PC-9 (cell line): ENCODE results near the gene SLC41A3. TPM values are rescaled to one million over a fixed set of nuclear protein-coding genes. Genes with fewer than 3 reads are reported as not detected.

Experiments
- BruUV-seq: library from RNA; stranded (reverse); fragments of 400-500 nt; replicated peaks from 2 replicates; lab custom pipeline; 2021; lab: Mats Ljungman, UMichigan
- CTCF ChIA-PET: fragments of 300-600 bp; sonication (Branson Sonifier 250); formaldehyde crosslinking; loops from one replicate; lab custom pipeline; 2022; ENCODE audit warnings: antibody characterized with exemption; lab: Charles Lee
- POLR2A ChIA-PET: fragments of 300-600 bp; sonication (Branson Sonifier 250); formaldehyde crosslinking; loops from one replicate; lab custom pipeline; 2022; ENCODE audit warnings: antibody characterized with exemption; ENCODE audit not compliant: unreplicated experiment; lab: Charles Lee
- DNase-seq, 2 experiments: peaks; one replicate each; pipeline versions ENCODE4 v3.0.0 to v3.0.0-alpha.2; 2015 to 2022; ENCODE audit warnings: mixed read lengths in 1 of 2
- H2AFZ ChIP-seq: fragments of 200-600 bp; sonication (generic); 2 replicates; pipeline ENCODE4 v1.8.1; 2017; ENCODE audit warnings: antibody characterized with exemption
- H3F3A ChIP-seq: fragments of 200-600 bp; sonication (generic); 2 replicates; pipeline ENCODE4 v1.8.1; 2017; ENCODE audit warnings: antibody characterized with exemption, mild to moderate bottlenecking, low read depth; ENCODE audit not compliant: insufficient read depth
- H3K27ac ChIP-seq: fragments of 200-600 bp; sonication (generic); 2 replicates; pipeline ENCODE4 v1.6.1; 2016; ENCODE audit warnings: mixed run types
- H3K27me3 ChIP-seq: fragments of 200-600 bp; sonication (generic); 2 replicates; pipeline ENCODE4 v1.6.1; 2016; ENCODE audit warnings: low read depth, mixed run types; ENCODE audit not compliant: insufficient read depth
- H3K36me3 ChIP-seq: fragments of 200-600 bp; sonication (generic); 2 replicates; pipeline ENCODE4 v1.6.1; 2016; ENCODE audit warnings: low read depth, mixed run types
- H3K4me1 ChIP-seq: fragments of 200-600 bp; sonication (generic); replicated peaks from 2 replicates; pipeline ENCODE4 v1.6.1; 2016; ENCODE audit warnings: mixed run types; ENCODE audit not compliant: insufficient read depth
- H3K4me2 ChIP-seq: fragments of 200-600 bp; sonication (generic); 2 replicates; pipeline ENCODE4 v1.6.1; 2017; ENCODE audit warnings: mixed run types
- H3K4me3 ChIP-seq: fragments of 200-600 bp; sonication (generic); 2 replicates; pipeline ENCODE4 v1.6.1; 2016; ENCODE audit warnings: mixed run types
- H3K79me2 ChIP-seq: fragments of 200-600 bp; sonication (generic); 2 replicates; pipeline ENCODE4 v1.6.1; 2017; ENCODE audit warnings: low read depth, mixed run types
- H3K9me2 ChIP-seq: fragments of 200-600 bp; sonication (generic); 2 replicates; pipeline ENCODE4 v1.8.1; 2017; ENCODE audit warnings: mild to moderate bottlenecking; ENCODE audit not compliant: insufficient read depth
- H3K9me3 ChIP-seq: fragments of 200-600 bp; sonication (generic); 2 replicates; pipeline ENCODE4 v1.8.1; 2016; ENCODE audit warnings: low read depth; ENCODE audit not compliant: insufficient read depth
- H4K20me1 ChIP-seq: fragments of 200-600 bp; sonication (generic); 2 replicates; pipeline ENCODE4 v1.8.1; 2017; ENCODE audit not compliant: insufficient read depth
- CTCF ChIP-seq: fragments of 200-600 bp; sonication (generic); conservative IDR thresholded peaks from 2 replicates; pipeline ENCODE4 v1.6.1; 2017; ENCODE audit warnings: mixed run types, antibody characterized with exemption, mild to moderate bottlenecking, moderate library complexity
- EZH2 ChIP-seq: fragments of 200-600 bp; sonication (generic); IDR thresholded peaks from 2 replicates; pipeline ENCODE4 v1.8.0; 2017; ENCODE audit warnings: antibody characterized with exemption, low read depth
- intact Hi-C: fragments of 100-400 bp; cut with micrococcal nuclease; formaldehyde crosslinking; loops from one replicate; pipeline ENCODE4 v1.10.0; 2022; ENCODE audit not compliant: unreplicated experiment
- total RNA-seq: library from RNA; stranded (reverse); gene quantifications from 2 replicates; pipeline ENCODE4 v1.2.3, GENCODE V29; 2021

The SLC41A3 gene
- total RNA-seq, 1 experiment from 2014 or later, result 67.0 TPM

- H3K9me3 ChIP-seq, result no peaks in the 10 kb centered on the region
- H3K36me3 ChIP-seq, result no peaks in the 10 kb centered on the region
- H4K20me1 ChIP-seq, result no peaks in the 10 kb centered on the region
- ChIA-PET CTCF (no interaction called here), POLR2A (interaction anchor here (0.6 kb wide), 1 partner anchor 139 kb away, joined by 5 read pairs; no protein-coding TSS in a partner anchor)
- peaks cover 14% of the 10 kb centered on the region; the same call in 1 of the 2 replicates for H3F3A ChIP-seq
- no peaks in the 10 kb centered on the region for H3K27me3 ChIP-seq
- no peak overlapping the region for H2AFZ ChIP-seq
- TF ChIP-seq CTCF, result no peak
- TF ChIP-seq EZH2, result no peak
- H3K4me3 ChIP-seq, result no peak overlapping the region
- no peaks in the 10 kb centered on the region for H3K79me2 ChIP-seq
- peak overlapping the region; percentile 80 for H3K4me2 ChIP-seq
- DNase-seq, result no peak
- BruUV-seq, result no TSS peak
- no peak overlapping the region for H3K27ac ChIP-seq
- no peaks in the 10 kb centered on the region for H3K9me2 ChIP-seq
- intact Hi-C loops, result loop anchor here (2.0 to 5.0 kb wide), 5 partner anchors 38 to 211 kb away; partner anchors contain the start of gene ROPN1B
- H3K4me1 ChIP-seq, result peaks cover 25% of the 10 kb centered on the region
Measured at GRCh38 chr3:126128504-126129397, 44.8 kb upstream of the SLC41A3 start.

GRCh38 chr3:126127904-126128303, 44.0 kb upstream of the SLC41A3 start:
- intact Hi-C loops, result loop anchor here (2.0 to 5.0 kb wide), 5 partner anchors 39 to 211 kb away; partner anchors contain the start of gene ROPN1B
- no peaks in the 10 kb centered on the region for H3K9me2 ChIP-seq
- H3F3A ChIP-seq, result peaks cover 14% of the 10 kb centered on the region; the same call in 1 of the 2 replicates
- H3K79me2 ChIP-seq, result no peaks in the 10 kb centered on the region
- ChIA-PET POLR2A (no interaction called here), CTCF (no interaction called here)
- H3K9me3 ChIP-seq, result no peaks in the 10 kb centered on the region
- no TSS peak for BruUV-seq
- no peak overlapping the region for H3K4me2 ChIP-seq
- no peak overlapping the region for H3K27ac ChIP-seq
- peaks cover 25% of the 10 kb centered on the region for H3K4me1 ChIP-seq
- H3K27me3 ChIP-seq, result no peaks in the 10 kb centered on the region
- H3K4me3 ChIP-seq, result no peak overlapping the region
- no peaks in the 10 kb centered on the region for H4K20me1 ChIP-seq
- no peak for DNase-seq
- no peak for TF ChIP-seq CTCF
- TF ChIP-seq EZH2, result no peak
- no peaks in the 10 kb centered on the region for H3K36me3 ChIP-seq
- H2AFZ ChIP-seq, result no peak overlapping the region

- H3K27ac ChIP-seq, result no peak overlapping the region
- H3K4me1 ChIP-seq, result peaks cover 25% of the 10 kb centered on the region
- H3K4me3 ChIP-seq, result no peak overlapping the region
- H3K9me3 ChIP-seq, result no peaks in the 10 kb centered on the region
- CTCF ChIA-PET, result no interaction called here
- BruUV-seq, result no TSS peak
- H4K20me1 ChIP-seq, result no peaks in the 10 kb centered on the region
- peaks cover 14% of the 10 kb centered on the region; the same call in 1 of the 2 replicates for H3F3A ChIP-seq
- H3K9me2 ChIP-seq, result no peaks in the 10 kb centered on the region
- H3K79me2 ChIP-seq, result no peaks in the 10 kb centered on the region
- POLR2A ChIA-PET, result no interaction called here
- H3K36me3 ChIP-seq, result no peaks in the 10 kb centered on the region
- TF ChIP-seq CTCF (no peak), EZH2 (no peak)
- H3K27me3 ChIP-seq, result no peaks in the 10 kb centered on the region
- DNase-seq, result no peak
- no peak overlapping the region for H3K4me2 ChIP-seq
- intact Hi-C loops, result loop anchor here (5.0 kb wide), 2 partner anchors 160 to 210 kb away; partner anchors contain the start of gene ROPN1B
- H2AFZ ChIP-seq, result no peak overlapping the region
Measured at GRCh38 chr3:126127452-126127851, 43.5 kb upstream of the SLC41A3 start.
